ENCODE measurements around the gene TMPRSS4. TPM values are rescaled to one million over a fixed set of nuclear protein-coding genes. Genes with fewer than 3 reads are reported as not detected.

TMPRSS4 gene
- total RNA-seq, 1 experiment from 2014 or later: 1.5 TPM

GRCh38 chr11:118048472-118049370 is 28.2 kb upstream of the TMPRSS4 start:
- H2AFZ ChIP-seq (ENCODE audit: low read length): no peak overlapping the region
- no peak overlapping the region for H3K27ac ChIP-seq (ENCODE audit: low read length)
- H3K9ac ChIP-seq (ENCODE audit: low read length): no peak overlapping the region
- no peak for ATAC-seq
- no peak for DNase-seq
- no peaks in the 10 kb centered on the region for H3K79me2 ChIP-seq (ENCODE audit: low read length)
- peaks cover 80% of the 10 kb centered on the region for H3K27me3 ChIP-seq (ENCODE audit: low read length)
- H3K4me1 ChIP-seq (ENCODE audit: insufficient read depth, low read length): no peaks in the 10 kb centered on the region
- no peaks in the 10 kb centered on the region for H3K9me3 ChIP-seq (ENCODE audit: low read length)
- no peak overlapping the region for H3K4me3 ChIP-seq (ENCODE audit: low read length)
- no peaks in the 10 kb centered on the region for H3K9me2 ChIP-seq (replicated peaks; ENCODE audit: low read length)
- no TSS peak for BruUV-seq (replicated peaks)
- CTCF ChIA-PET: no interaction called here
- POLR2A ChIA-PET (ENCODE audit: unreplicated experiment): no interaction called here
- H3K4me2 ChIP-seq (ENCODE audit: low read length): no peak overlapping the region
- intact Hi-C loops (cut with micrococcal nuclease): no loop called here
- TF ChIP-seq EZH2phosphoT487 (IDR thresholded peaks at IDR 0.05; ENCODE audit: borderline replicate concordance, low read length): no peak
- TF ChIP-seq CTCF (conservative IDR thresholded peaks at IDR 0.05; ENCODE audit: low read depth, low read length): no peak
- no peak for TF ChIP-seq EZH2 (IDR thresholded peaks at IDR 0.05; ENCODE audit: low read length, unreplicated experiment)
- H3F3A ChIP-seq (ENCODE audit: low read length, unreplicated experiment): no peaks in the 10 kb centered on the region
- no peaks in the 10 kb centered on the region for H3K36me3 ChIP-seq (ENCODE audit: low read depth, low read length)
- H4K20me1 ChIP-seq (ENCODE audit: low read length): no peaks in the 10 kb centered on the region

- no peak overlapping the region for H3K4me2 ChIP-seq (ENCODE audit: low read length)
- TF ChIP-seq CTCF (conservative IDR thresholded peaks at IDR 0.05; ENCODE audit: low read depth, low read length) (no peak), EZH2phosphoT487 (IDR thresholded peaks at IDR 0.05; ENCODE audit: borderline replicate concordance, low read length) (no peak), EZH2 (IDR thresholded peaks at IDR 0.05; ENCODE audit: low read length, unreplicated experiment) (no peak)
- no peak overlapping the region for H3K27ac ChIP-seq (ENCODE audit: low read length)
- no peaks in the 10 kb centered on the region for H4K20me1 ChIP-seq (ENCODE audit: low read length)
- no peaks in the 10 kb centered on the region for H3K9me2 ChIP-seq (replicated peaks; ENCODE audit: low read length)
- no peak overlapping the region for H2AFZ ChIP-seq (ENCODE audit: low read length)
- ChIA-PET POLR2A (ENCODE audit: unreplicated experiment) (no interaction called here), CTCF (no interaction called here)
- H3F3A ChIP-seq (ENCODE audit: low read length, unreplicated experiment): no peaks in the 10 kb centered on the region
- peaks cover 84% of the 10 kb centered on the region for H3K27me3 ChIP-seq (ENCODE audit: low read length)
- H3K9ac ChIP-seq (ENCODE audit: low read length): no peak overlapping the region
- no peaks in the 10 kb centered on the region for H3K4me1 ChIP-seq (ENCODE audit: insufficient read depth, low read length)
- intact Hi-C loops (cut with micrococcal nuclease): loop anchor here (10.0 kb wide), 1 partner anchor 95 kb away; no protein-coding TSS in a partner anchor
- H3K79me2 ChIP-seq (ENCODE audit: low read length): no peaks in the 10 kb centered on the region
- H3K9me3 ChIP-seq (ENCODE audit: low read length): no peaks in the 10 kb centered on the region
- no TSS peak for BruUV-seq (replicated peaks)
- no peak overlapping the region for H3K4me3 ChIP-seq (ENCODE audit: low read length)
- ATAC-seq: no peak
- no peaks in the 10 kb centered on the region for H3K36me3 ChIP-seq (ENCODE audit: low read depth, low read length)
- DNase-seq: no peak
Observed at GRCh38 chr11:118049771-118050170, 27.1 kb upstream of the TMPRSS4 start.

Data from PC-3 (cell line).